ENCODE data around the gene DBF4. TPM values are rescaled to one million over a fixed set of nuclear protein-coding genes. Genes with fewer than 3 reads are reported as not detected.
"Not testable (repeated sequence)": the region's sequence is repeated elsewhere in the genome, so short reads cannot be mapped to it uniquely, and the experiment has no call there.

Gene DBF4
- total and polyA plus RNA-seq, 4 donors: 2.8 to 7.3 (median 3.8) TPM

- ATAC-seq (ENCODE audit: low FRiP score): no peak
- Histone ChIP-seq H3K4me3 (ENCODE audit: low read length in 2 of 2) (peak overlapping the region; percentile 77 to 84), H3K27me3 (ENCODE audit: control insufficient read depth in 1 of 2, insufficient read depth in 2 of 2, low read length in 1 of 2) (no peaks in the 10 kb centered on the region), H3K27ac (ENCODE audit: low read depth in 1 of 2, low read length in 2 of 2) (no peak overlapping the region), H3K4me1 (ENCODE audit: control insufficient read depth in 1 of 2, insufficient read depth in 2 of 2, low read length in 2 of 2) (no peaks in the 10 kb centered on the region), H3K36me3 (ENCODE audit: control insufficient read depth in 1 of 2, insufficient read depth in 2 of 2, low read length in 1 of 2) (no peaks in the 10 kb centered on the region), H3K9me3 (ENCODE audit: control insufficient read depth, low read length) (no peaks in the 10 kb centered on the region)
- intact Hi-C loops (cut with DNase I): no loop called here
- DNase-seq: no peak
- 1% methylated on average over 10 of the region's 10 CpGs for WGBS, 2 donors
Measured at GRCh38 chr7:87877366-87878040, 1.2 kb downstream of the DBF4 start.

- H3K4me3 ChIP-seq (ENCODE audit: low read length in 2 of 2): no peak overlapping the region
- no peak for ATAC-seq (ENCODE audit: low FRiP score)
- WGBS, 2 donors: 32 to 39% methylated on average over 3 of the region's 3 CpGs
- no peak overlapping the region for H3K27ac ChIP-seq (ENCODE audit: low read depth in 1 of 2, low read length in 2 of 2)
- H3K27me3 ChIP-seq (ENCODE audit: control insufficient read depth in 1 of 2, insufficient read depth in 2 of 2, low read length in 1 of 2): no peaks in the 10 kb centered on the region
- H3K4me1 ChIP-seq (ENCODE audit: control insufficient read depth in 1 of 2, insufficient read depth in 2 of 2, low read length in 2 of 2): no peaks in the 10 kb centered on the region
- no peaks in the 10 kb centered on the region for H3K9me3 ChIP-seq (ENCODE audit: control insufficient read depth, low read length)
- no peak for DNase-seq
- intact Hi-C loops (cut with DNase I): no loop called here
- H3K36me3 ChIP-seq (ENCODE audit: control insufficient read depth in 1 of 2, insufficient read depth in 2 of 2, low read length in 1 of 2): no peaks in the 10 kb centered on the region
Measured at GRCh38 chr7:87878208-87878735, 2.0 kb downstream of the DBF4 start.

GRCh38 chr7:87882151-87882937 is 6.1 kb downstream of the DBF4 start:
- no peak for ATAC-seq (ENCODE audit: low FRiP score)
- Histone ChIP-seq H3K9me3 (ENCODE audit: control insufficient read depth, low read length) (no peaks in the 10 kb centered on the region), H3K27me3 (ENCODE audit: control insufficient read depth in 1 of 2, insufficient read depth in 2 of 2, low read length in 1 of 2) (no peaks in the 10 kb centered on the region), H3K36me3 (ENCODE audit: control insufficient read depth in 1 of 2, insufficient read depth in 2 of 2, low read length in 1 of 2) (no peaks in the 10 kb centered on the region), H3K27ac (ENCODE audit: low read depth in 1 of 2, low read length in 2 of 2) (no peak overlapping the region), H3K4me1 (ENCODE audit: control insufficient read depth in 1 of 2, insufficient read depth in 2 of 2, low read length in 2 of 2) (no peaks in the 10 kb centered on the region), H3K4me3 (ENCODE audit: low read length in 2 of 2) (no peak overlapping the region)
- intact Hi-C loops (cut with DNase I): loop anchor here (5.0 to 10.0 kb wide), 3 partner anchors 85 to 568 kb away; partner anchors contain the start of gene CROT (in 1 of the 2)
- no peak for DNase-seq
- 90 to 93% methylated on average over 4 of the region's 4 CpGs for WGBS, 2 donors

DNA sequence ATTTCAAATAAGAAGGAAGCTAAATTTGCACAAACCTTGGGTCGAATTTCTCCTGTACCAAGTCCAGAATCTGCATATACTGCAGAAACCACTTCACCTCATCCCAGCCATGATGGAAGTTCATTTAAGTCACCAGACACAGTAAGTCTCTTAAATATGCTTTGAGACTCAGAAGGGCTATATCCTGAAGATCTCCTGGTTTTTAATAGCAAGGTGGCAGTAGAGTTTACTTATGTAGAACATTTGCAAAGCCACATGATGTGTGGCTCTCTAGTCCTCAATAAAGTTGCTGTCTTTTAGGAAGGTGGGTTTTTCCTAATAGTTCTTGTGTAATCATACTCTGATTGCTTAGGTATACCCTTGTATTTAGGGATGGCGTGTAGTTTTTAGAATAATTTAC is 8.7 kb downstream of the DBF4 start:
- DNase-seq (no peak), ATAC-seq (ENCODE audit: low FRiP score) (no peak)
- intact Hi-C loops (cut with DNase I): loop anchor here (5.0 to 10.0 kb wide), 4 partner anchors 88 to 570 kb away; partner anchors contain the start of gene CROT (in 1 of the 2)
- no peaks in the 10 kb centered on the region for H3K4me1 ChIP-seq (ENCODE audit: control insufficient read depth in 1 of 2, insufficient read depth in 2 of 2, low read length in 2 of 2)
- H3K4me3 ChIP-seq (ENCODE audit: low read length in 2 of 2): no peak overlapping the region
- no peaks in the 10 kb centered on the region for H3K36me3 ChIP-seq (ENCODE audit: control insufficient read depth in 1 of 2, insufficient read depth in 2 of 2, low read length in 1 of 2)
- WGBS, 2 donors: 81 to 84% methylated on average over 2 of the region's 2 CpGs
- no peaks in the 10 kb centered on the region for H3K9me3 ChIP-seq (ENCODE audit: control insufficient read depth, low read length)
- H3K27ac ChIP-seq (ENCODE audit: low read depth in 1 of 2, low read length in 2 of 2): no peak overlapping the region
- H3K27me3 ChIP-seq (ENCODE audit: control insufficient read depth in 1 of 2, insufficient read depth in 2 of 2, low read length in 1 of 2): no peaks in the 10 kb centered on the region

DNA sequence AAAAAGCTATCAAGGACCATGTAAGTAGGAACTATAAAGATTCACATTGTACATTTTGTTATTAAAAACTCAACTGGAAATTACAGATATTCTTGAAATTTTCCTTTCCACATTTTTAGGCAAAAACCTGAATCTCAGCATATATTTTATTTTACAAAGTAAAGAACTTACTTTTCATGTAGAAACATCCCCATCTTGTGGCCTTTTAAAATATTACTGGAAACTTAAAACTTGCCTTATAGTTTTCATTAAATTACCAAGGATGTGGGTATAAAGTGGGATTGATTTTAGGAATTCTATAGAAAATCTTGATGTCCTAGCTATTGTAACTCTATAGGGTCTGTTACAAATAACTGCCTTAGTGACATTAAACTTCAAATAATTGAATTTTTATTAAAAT is 10.6 kb downstream of the DBF4 start:
- Histone ChIP-seq H3K9me3 (ENCODE audit: control insufficient read depth, low read length) (no peaks in the 10 kb centered on the region), H3K36me3 (ENCODE audit: control insufficient read depth in 1 of 2, insufficient read depth in 2 of 2, low read length in 1 of 2) (no peaks in the 10 kb centered on the region), H3K4me1 (ENCODE audit: control insufficient read depth in 1 of 2, insufficient read depth in 2 of 2, low read length in 2 of 2) (no peaks in the 10 kb centered on the region), H3K27ac (ENCODE audit: low read depth in 1 of 2, low read length in 2 of 2) (no peak overlapping the region), H3K4me3 (ENCODE audit: low read length in 2 of 2) (no peak overlapping the region), H3K27me3 (ENCODE audit: control insufficient read depth in 1 of 2, insufficient read depth in 2 of 2, low read length in 1 of 2) (no peaks in the 10 kb centered on the region)
- intact Hi-C loops (cut with DNase I): loop anchor here (5.0 to 10.0 kb wide), 4 partner anchors 90 to 572 kb away; partner anchors contain the start of gene CROT (in 1 of the 2)
- DNase-seq: no peak
- ATAC-seq (ENCODE audit: low FRiP score): no peak

DNA sequence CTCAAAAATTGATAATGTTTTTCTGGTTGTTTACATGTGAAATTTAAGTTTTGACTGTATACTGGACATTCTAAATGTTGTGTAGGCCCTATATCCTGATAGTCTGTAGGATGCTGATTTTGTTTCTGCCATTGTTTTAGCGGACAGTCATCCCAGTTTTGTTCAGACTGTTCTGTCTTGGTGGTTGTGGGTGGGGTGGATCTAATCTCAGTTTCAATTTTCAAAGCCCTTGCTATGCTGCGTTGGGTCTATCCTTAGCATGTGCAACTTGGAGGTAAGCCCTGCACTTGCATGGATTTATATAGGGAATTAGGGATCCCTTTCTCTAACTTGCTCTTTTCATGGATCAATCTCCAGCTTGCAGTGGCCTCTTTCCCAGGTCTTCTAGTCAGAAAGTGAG is 19.1 kb downstream of the DBF4 start:
- Histone ChIP-seq H3K4me1 (ENCODE audit: control insufficient read depth in 1 of 2, insufficient read depth in 2 of 2, low read length in 2 of 2) (no peaks in the 10 kb centered on the region), H3K4me3 (ENCODE audit: low read length in 2 of 2) (no peak overlapping the region), H3K9me3 (ENCODE audit: control insufficient read depth, low read length) (no peaks in the 10 kb centered on the region), H3K27ac (ENCODE audit: low read depth in 1 of 2, low read length in 2 of 2) (no peak overlapping the region), H3K36me3 (ENCODE audit: control insufficient read depth in 1 of 2, insufficient read depth in 2 of 2, low read length in 1 of 2) (no peaks in the 10 kb centered on the region), H3K27me3 (ENCODE audit: control insufficient read depth in 1 of 2, insufficient read depth in 2 of 2, low read length in 1 of 2) (no peaks in the 10 kb centered on the region)
- intact Hi-C loops (cut with DNase I): no loop called here
- DNase-seq: no peak
- no peak for ATAC-seq (ENCODE audit: low FRiP score)
- WGBS, 2 donors: 75 to 83% methylated on average over 2 of the region's 2 CpGs

- ATAC-seq (ENCODE audit: low FRiP score) (no peak), DNase-seq (no peak)
- no peak overlapping the region for H3K4me3 ChIP-seq (ENCODE audit: low read length in 2 of 2)
- H3K4me1 ChIP-seq (ENCODE audit: control insufficient read depth in 1 of 2, insufficient read depth in 2 of 2, low read length in 2 of 2): no peaks in the 10 kb centered on the region
- H3K9me3 ChIP-seq (ENCODE audit: control insufficient read depth, low read length): no peaks in the 10 kb centered on the region
- H3K27ac ChIP-seq (ENCODE audit: low read depth in 1 of 2, low read length in 2 of 2): no peak overlapping the region
- H3K27me3 ChIP-seq (ENCODE audit: control insufficient read depth in 1 of 2, insufficient read depth in 2 of 2, low read length in 1 of 2): no peaks in the 10 kb centered on the region
- 97 to 99% methylated on average over 2 of the region's 2 CpGs for WGBS, 2 donors
- no peaks in the 10 kb centered on the region for H3K36me3 ChIP-seq (ENCODE audit: control insufficient read depth in 1 of 2, insufficient read depth in 2 of 2, low read length in 1 of 2)
- intact Hi-C loops (cut with DNase I): no loop called here
Measured at GRCh38 chr7:87899255-87899654, 23.0 kb downstream of the DBF4 start.

DNA sequence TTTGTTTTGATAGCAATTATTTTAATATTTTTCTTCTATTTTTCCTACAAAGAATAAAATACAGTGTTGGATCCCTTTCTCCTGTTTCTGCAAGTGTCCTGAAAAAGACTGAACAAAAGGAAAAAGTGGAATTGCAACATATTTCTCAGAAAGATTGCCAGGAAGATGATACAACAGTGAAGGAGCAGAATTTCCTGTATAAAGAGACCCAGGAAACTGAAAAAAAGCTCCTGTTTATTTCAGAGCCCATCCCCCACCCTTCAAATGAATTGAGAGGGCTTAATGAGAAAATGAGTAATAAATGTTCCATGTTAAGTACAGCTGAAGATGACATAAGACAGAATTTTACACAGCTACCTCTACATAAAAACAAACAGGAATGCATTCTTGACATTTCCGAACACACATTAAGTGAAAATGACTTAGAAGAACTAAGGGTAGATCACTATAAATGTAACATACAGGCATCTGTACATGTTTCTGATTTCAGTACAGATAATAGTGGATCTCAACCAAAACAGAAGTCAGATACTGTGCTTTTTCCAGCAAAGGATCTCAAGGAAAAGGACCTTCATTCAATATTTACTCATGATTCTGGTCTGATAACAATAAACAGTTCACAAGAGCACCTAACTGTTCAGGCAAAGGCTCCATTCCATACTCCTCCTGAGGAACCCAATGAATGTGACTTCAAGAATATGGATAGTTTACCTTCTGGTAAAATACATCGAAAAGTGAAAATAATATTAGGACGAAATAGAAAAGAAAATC is 31.0 kb downstream of the DBF4 start:
- H3K4me1 ChIP-seq (ENCODE audit: control insufficient read depth in 1 of 2, insufficient read depth in 2 of 2, low read length in 2 of 2); H3K27ac ChIP-seq (ENCODE audit: low read depth in 1 of 2, low read length in 2 of 2); H3K27me3 ChIP-seq (ENCODE audit: control insufficient read depth in 1 of 2, insufficient read depth in 2 of 2, low read length in 1 of 2); H3K9me3 ChIP-seq (ENCODE audit: control insufficient read depth, low read length); ATAC-seq (ENCODE audit: low FRiP score); H3K36me3 ChIP-seq (ENCODE audit: control insufficient read depth in 1 of 2, insufficient read depth in 2 of 2, low read length in 1 of 2); intact Hi-C loops (cut with DNase I); H3K4me3 ChIP-seq (ENCODE audit: low read length in 2 of 2); DNase-seq: not testable (repeated sequence)
- WGBS, 2 donors: 91 to 93% methylated on average over 3 of the region's 3 CpGs

Measured in aorta (tissue), 5 donors.